Dedifferentiated amniotic fluid mesenchymal stem cell (primary cell): ENCODE measurements around the gene PHF19.

Source experiments
- DNase-seq: peaks from one replicate; pipeline ENCODE4 v3.0.0-alpha.2; 2016; ENCODE audit errors: extremely low spot score

Gene PHF19

DNA sequence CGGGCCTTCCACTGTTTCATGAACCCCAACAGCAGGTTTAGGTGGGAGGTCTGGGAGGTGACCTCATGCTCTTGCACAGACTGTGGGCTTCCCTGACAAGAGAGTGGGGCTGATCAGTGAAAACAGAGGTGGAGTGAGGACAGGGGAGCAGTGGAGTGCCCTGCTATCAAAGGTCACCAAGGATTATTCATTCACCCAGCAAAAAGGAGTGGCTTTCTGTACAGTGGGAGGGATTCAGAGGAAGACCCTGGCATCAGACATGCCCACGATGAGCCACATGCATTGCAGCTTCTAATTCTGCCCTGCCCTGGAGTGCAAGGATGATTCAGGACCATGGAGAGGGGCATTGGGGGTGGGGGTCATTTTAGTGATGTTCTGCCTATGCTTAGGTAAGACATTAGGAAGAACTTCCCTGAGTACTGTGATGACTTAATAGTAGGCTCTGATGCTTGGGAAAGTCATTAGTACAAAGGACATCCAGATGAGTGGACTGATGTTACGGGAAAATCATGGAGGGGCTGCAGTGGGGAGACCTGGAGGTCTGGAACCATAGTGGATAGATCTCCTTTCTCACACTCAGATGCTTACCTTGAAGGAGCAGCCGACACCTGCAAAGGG lies 36.8 kb upstream of the PHF19 start:
- no peak for DNase-seq

DNA sequence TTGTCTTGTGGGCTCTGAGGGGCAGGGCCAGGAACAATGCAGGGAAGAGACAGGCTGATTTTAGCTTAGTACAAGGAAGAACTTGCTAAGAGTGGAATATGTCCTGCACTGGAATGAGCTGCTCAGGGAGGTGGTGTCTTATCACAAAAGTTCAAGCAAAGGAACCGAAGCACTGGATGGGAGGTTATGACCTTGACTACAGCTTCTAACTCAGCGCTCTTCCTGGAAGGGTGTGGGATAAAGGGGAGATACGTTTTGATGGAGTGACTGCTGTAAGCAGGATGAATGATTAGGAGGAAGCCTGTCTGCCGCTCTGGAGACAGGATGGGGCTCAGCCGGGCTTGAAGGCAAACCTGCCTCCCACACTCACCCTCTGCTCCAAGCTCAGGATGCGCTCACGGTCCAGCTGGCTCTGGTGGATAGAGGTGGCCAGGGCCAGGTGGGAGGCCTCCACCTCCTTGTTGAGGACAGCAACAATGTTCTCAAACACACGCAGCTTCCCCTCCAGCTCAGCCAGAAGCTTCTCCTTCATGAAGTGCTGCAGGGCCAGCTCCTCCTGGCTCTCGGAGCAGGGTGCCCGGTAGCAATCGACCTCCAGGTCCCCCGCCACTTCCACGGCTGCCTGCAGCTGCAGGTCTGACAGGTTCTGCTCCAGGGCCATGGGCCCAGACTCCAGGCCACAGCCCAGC lies 36.1 kb upstream of the PHF19 start:
- no peak for DNase-seq

DNA sequence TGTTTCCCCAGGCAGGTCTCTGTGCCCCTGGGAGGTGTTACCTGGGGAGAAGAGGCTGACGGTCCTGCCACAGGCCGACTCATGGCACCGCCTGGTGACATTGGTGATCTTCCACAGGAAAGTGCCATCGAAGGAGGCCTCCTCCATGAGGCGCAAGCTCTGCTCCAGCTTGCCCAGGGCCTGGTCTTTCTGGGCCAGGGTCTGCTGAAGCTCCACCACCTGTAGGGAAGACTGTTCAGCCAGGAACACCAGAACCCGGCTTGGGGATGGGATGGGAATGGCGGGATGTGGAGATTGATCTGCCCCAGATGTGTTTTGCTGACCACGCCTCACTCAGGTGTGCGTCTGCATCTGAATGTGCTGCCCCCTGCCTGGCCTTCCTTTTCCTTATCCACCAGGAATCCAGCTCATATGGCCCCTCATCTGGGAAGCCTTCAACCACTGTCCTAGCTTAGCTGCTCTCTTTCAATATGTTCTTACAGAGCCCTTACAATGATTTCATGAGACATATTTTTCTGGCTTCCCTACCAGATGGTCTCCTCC lies 34.4 kb upstream of the PHF19 start:
- no peak for DNase-seq

DNA sequence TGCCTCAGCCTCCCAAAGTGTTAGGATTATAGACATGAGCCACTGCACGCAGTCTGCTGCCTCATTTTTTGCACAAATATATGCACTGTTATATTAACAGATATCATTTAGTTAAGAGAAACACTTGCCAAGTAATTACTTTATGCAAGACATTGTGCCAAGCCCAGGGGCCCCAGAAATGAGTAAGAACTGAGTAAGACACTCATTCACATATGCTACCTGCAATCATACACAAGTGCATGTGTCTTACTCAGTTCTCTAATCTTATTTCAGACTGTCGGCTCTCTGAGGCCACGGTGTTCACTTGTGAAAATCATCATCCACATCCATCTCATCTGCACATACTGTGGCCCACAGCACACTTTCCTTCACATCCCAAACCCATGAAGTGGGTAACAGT lies 33.7 kb upstream of the PHF19 start:
- DNase-seq, result no peak

DNA sequence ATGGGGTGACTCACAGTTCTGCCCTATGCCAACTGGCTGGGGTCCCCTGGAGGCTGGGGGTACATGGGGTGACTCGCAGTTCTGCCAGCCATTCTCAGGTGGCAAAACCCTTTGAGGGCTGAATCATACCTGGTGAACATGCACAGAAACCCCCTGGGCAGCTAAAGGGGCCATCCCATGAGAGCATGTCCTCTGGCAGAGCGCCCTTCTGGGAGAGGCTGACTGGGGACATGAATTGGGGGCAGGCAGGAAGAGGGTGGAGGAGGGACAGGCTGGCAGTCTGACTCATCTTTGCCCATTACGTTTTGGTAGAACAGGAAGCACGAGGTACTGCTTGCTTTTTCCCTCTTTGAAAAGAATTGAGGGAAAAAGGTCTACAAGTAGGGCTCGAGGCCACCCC lies 32.9 kb upstream of the PHF19 start:
- no peak for DNase-seq

DNA sequence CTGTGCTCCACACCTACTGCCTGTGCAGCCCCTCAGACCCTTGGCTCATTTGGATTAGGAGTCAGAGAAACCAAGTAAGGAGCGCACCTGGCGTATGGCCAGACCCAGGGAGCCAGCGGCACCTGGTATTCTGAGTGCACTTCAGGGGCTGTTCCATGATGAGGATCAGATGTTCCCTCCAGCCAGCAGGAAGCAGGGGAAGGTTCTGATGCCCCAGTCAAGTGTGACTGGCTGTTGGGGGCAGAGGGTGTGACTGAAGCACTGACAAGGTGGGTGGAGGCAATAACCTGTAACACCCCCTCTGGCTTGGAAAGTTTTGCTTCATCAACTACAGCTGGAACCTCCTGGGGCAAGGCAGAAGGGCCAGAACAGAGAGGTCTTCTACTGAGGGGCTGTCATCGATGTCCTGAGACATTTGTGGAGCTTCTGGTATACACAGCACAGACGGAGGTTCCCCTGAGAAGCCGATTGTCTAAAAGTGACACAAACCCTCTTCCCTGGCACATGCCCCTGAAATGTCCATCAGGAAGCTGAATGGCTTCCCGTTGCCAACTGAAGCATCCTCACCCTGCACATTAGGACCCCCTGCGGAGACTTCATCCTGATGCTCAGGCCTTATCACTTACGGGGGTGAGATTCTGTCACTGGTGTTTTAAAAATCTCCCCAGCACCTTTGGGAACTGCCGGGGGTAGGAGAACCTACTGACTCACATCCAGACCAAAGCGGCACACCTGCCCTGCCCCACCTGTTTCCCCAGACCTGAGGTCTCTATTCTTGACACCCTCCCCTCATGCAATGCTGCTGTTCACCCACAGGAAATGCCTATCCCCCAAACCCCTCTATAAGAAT lies 28.6 kb upstream of the PHF19 start:
- DNase-seq, result no peak

DNA sequence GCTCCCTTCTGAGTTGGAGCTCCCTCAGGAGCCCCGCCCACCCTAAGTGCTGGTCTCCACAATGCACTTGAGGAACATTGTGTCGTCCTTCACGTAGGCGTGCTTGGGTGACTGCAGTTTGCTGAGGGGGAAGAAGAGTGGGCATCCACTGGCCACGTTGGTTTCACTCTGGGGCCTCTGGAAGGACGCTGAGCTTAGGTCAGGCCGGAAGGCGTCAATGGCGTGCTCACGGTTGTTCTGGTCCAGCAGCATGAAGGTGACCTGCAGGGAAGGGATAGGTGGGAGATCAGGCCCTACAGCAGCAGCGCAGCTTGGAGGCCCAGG lies 28.0 kb upstream of the PHF19 start:
- no peak for DNase-seq

DNA sequence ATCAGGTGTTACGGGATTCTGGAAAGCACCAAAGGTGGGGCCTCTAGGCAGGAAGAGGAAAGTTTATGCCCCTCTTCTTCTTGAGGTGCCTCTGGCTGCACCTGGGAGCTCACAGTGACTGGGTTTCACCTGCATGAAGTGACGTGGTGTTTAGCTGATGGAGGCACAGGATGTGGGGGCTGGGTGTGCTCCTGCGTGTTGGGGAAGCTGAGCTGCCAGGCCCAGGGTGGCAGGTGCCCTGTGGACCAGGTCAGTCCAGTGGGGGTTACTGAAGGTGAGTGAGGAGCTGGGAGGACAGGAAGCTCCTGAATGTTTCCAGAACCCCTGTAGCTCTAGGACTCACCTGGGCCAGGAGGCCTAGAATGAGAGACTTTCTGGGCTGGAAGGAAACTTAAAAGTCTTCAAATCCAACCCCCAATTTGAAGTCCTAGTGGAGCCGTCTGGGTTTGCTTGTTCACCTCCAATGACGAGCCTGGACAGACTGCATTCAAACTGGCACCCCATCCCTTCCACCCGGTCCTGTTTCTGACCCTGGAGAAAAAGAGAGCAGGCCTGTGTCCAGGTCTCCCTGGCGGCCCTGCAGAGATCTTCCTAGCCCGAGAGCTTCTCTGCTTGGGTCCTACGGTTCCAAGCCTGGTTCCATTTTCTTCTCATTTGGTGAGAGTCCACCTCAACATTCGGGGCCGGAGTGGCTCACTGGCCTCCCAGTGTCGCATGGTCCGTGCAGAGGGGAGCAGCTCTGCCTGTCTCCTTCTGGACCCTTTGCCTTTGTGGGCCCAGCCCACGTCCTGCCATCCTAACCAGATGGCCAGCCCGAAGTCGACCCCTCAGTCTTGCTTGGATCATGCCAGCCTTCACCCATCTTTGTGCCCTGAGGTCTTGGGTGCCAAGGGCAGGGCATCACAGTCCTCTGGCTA lies 27.3 kb upstream of the PHF19 start:
- DNase-seq, result no peak

DNA sequence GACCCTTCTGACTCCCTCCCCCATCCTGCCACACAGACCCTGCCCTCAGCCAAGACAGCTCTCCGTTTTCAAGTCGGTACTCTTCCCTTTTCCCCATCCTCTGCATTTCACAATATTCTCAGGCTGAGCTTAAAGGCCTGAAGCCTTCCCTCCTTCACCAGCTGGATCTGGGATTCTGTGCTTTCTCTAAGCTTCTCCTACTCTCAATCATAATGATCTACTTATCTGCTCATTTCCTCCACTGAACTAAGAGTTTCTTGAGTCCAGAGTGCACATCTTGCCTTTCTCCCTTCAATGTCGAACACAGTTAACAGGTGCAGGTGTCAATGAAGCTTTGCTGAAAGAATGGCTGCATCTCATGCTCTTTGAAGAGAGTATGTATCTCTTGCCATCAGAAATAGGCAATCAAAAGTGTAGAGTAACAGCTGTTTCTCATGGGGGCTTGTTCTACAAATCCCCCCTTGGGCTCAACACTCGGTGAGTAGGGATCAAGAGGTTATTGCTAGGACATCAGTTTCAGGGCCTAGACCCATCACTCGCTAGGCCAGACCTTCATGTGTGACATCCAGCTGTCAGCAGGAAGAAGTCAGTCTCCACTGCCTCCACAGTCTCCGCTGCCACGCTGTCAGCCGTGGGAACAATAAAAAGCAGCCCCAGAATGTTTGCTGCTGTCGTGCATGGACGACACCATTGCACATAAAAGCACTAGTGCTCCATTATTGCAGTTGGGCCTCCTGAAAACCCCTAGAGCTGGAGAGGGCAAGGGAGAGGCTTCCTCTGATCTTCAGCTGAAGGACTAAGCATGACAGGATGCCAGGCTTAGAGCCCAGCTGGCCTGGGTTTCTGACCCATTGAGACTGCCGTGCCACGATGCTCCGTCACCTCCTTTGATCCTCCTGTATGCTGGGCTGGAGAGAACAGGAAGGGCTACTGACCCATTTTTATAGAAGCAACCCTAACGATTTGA lies 25.9 kb upstream of the PHF19 start:
- no peak for DNase-seq

DNA sequence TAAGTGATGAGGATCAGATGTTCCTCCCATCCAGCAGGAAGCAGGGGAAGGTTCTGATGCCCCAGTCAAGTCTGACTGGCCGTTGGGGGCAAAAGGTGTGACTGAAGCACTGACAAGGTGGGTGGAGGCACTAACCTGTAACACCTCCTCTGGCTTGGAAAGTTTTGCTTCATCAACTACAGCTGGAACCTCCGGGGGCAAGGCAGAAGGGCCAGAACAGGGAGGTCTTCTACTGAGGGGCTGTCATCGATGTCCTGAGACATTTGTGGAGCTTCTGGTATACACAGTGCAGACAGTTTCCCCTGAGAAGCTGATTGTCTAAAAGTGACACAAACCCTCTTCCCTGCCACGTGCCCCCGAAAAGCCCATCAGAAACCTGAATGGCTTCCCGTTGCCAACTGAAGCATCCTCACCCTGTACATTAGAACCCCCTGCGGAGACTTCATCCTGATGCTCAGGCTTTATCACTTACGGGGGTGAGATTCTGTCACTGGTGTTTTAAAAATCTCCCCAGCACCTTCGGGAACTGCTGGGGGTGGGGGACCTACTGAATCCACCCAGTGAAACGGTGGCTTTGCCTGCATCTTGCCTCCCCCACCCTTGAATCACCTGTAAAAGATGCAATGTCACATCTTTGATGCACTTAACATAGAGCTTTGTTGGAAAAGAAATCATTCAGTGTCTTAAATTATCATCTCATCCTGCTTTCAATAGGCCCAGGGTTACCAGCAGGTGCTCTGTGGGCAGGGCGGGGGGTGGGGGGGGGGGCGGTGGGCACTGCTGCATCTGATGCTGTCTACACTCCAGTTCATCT lies 25.0 kb upstream of the PHF19 start:
- no peak for DNase-seq

DNA sequence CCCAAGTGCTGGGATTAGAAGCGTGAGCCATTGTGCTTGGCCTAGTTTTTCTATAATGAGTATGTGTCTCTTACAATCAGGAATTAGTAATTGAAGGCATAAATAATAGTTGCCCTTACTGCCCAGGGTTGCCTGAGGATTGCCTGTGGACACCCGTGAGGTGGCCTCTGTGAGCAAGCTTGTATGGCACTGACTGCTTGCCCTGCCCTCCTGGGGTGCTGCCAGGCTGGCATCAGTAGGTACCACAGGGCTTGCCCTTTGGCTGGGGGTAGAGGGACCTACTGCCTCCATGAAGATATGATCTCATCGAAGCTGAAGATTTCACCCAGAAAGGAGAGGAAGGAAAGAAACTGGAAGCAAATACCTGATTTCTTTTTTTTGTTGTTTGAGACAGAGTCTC lies 23.8 kb upstream of the PHF19 start:
- DNase-seq, result no peak

DNA sequence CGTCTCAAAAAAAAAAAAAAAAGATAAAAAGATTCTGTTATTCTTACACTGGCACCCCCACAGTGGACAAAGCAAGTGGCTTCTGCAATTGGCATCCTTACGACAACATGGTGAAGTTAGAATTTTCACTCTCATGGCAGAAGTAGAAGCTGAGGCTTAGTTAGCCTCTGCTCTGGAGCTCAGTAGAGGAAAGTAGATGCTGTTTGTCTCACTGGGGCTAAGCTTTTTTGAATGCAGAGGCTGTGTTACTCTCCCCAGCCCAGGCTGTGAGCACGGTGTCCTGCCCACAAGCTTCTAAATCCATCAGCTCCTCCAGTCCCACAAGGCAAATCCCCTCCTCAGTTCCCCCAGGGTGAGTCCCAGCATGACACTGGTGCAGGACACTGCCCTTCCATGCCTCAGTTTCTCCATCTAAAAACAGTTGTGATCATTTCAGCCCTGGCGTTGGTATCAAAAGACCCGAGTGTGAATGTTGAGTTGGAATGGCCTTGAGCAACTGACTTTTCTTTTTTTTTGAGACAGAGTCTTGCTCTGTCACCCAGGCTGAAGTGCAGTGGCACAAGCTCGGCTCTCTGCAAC lies 22.6 kb upstream of the PHF19 start:
- no peak for DNase-seq

DNA sequence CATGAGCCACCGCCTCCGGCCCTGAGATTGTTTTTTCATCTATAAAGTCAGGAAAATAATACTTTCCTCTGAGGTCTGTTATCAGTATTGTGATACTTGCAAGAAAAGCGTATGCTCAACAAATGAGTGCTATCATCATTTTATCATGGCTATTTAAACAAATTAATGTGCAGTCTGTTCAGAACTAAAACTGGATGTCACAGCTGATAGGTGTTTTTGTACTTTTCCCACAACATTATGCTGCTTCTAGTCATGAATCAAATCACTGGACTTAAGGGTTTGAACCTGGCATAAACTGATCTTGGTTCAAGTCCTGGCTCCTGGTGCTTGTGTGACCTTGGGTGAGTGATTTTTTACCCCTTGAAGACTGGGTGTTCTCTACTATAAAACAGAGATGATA lies 21.4 kb upstream of the PHF19 start:
- DNase-seq, result no peak

DNA sequence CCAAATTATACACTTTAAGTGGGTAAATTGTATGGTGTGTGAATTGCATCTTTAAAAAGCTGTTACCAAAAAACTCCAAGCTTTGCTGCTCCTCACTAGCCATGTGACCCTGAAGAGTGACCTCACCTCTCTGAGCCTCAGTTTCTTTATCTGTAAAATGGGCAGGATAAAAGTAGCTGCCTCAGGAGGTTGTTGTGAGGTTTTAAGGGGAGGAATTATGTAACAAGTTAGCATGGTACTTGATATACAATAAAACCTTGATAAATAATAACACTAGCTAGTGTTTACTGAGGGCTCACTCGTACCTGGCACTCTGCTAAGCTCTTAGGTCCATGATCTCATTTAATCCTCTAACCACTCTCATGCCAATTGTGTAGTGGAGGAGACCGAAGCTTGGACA lies 19.0 kb upstream of the PHF19 start:
- DNase-seq, result no peak

DNA sequence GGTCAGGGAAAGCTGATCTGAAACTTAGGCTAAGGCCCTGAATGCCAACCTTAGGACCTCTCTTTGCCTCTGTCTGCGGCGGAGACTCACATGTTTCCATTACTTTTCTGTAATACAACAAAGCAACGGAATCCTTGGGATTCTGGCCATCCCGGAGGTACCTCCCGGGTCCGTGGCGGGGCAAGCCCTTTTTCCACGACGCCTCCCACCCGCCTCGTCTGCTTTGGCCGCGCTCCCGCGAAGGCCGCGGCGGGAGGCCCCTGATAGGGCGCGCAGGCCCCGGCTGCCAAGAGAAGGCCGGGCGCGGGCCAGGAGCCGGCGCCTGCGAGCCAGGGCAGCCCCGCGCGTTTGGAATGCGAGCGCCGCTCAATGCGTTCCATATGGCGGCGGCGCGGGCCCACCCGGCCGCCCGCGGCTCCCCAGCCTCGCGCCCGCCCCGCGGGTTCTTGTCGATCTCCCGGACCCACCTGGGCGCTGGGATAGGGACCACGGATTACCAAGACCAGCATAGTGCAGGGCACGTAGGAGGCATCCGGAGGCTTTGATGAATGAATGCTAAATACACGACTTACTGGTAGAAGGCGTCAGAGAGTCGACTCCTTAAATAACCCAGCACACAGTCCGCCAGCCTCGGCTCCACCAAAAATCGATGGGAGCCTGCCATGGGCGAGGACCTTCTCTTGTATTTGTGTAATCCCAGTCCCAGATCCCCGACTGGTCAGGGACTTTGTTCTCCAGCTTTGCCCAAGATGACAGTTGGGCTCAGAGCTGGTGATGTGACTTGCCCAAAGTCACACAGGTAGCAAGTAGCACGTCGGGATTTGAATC lies 17.5 kb upstream of the PHF19 start:
- no peak for DNase-seq

DNA sequence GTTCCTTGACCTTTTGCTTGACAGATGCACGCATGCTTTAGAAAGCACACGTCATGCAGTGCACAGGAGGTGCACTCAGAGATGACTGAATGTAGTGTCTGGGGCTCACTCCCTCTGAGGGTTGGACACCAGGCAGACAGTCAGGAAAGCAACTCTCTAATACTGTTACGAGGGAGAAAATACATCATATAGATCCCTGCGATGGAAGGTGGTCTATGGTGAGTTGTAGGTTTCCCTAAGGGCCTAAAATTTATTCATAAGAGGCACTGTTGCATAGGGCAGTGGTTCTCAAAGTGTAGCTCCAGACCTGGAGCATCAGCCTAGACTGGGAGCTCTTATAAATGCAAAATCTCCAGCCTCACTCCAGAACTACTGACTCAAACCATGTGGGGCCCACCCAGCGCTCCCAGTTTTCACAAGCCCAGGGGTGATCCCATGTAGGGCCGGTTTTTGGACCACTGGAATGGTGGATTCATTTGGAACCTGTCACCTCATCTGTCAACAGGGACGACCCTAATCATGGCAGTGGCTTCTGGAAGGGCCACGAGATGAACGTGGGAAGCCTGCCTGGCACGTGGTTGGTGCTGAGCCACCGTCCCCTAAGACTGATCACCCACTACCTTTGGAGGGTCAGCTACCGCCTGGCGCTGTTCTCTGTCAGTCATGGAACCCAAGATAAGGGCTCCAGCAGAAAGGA lies 16.8 kb upstream of the PHF19 start:
- DNase-seq, result no peak

DNA sequence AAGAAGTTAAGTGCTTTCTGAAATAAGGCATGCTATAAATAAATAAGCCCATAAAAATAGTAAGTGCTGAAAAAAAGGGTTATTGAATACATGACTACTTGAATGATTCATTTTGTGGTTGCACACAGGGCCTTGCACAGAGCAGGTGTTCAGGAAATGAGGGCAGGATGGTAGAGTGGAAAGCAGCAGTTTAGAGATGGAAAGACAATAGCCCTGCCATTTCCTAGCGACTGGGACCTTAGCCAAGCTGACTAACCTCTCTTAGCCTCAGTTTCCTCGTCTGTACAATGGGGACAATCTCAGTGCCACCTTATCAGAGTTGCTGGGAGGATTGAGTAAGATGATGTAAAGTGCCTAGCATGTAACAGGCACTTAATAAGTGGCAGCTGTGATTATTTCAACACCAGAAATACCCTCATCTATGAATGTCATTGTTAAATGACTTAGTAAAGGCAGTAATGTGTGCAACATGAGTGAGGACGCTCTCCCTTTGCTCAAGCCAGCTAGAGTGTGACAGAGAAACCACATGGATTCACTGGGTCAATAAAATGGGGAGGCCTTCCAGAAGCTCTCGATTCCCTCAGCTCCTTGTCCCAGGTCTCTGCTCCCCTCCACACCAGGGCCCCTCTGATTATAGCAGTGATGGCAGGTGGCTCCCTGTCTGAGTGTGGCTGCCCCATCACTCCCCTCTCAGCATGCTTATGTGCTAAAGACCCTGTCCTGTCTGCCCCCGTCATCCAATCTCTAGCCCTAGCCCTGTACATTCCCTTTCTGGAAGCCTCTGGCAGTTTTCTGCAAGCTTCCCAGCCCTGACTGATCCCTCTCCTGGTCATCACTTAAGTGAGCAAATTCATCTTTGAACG lies 16.0 kb upstream of the PHF19 start:
- DNase-seq, result no peak
